Activated CD8-positive, alpha-beta memory T cell treated with anti-CD3 and anti-CD28 coated beads, Interleukin-2, amount 50 U/mL, for 1 hour (primary cell): ENCODE measurements around the gene UQCRC2.
"Not testable (repeated sequence)": the region's sequence is repeated elsewhere in the genome, so short reads cannot be mapped to it uniquely, and the experiment has no call there.

Experiments
- DNase-seq: peaks from one replicate; pipeline ENCODE4 v3.0.0-alpha.2; 2020; ENCODE audit errors: extremely low read depth

The UQCRC2 gene

DNA sequence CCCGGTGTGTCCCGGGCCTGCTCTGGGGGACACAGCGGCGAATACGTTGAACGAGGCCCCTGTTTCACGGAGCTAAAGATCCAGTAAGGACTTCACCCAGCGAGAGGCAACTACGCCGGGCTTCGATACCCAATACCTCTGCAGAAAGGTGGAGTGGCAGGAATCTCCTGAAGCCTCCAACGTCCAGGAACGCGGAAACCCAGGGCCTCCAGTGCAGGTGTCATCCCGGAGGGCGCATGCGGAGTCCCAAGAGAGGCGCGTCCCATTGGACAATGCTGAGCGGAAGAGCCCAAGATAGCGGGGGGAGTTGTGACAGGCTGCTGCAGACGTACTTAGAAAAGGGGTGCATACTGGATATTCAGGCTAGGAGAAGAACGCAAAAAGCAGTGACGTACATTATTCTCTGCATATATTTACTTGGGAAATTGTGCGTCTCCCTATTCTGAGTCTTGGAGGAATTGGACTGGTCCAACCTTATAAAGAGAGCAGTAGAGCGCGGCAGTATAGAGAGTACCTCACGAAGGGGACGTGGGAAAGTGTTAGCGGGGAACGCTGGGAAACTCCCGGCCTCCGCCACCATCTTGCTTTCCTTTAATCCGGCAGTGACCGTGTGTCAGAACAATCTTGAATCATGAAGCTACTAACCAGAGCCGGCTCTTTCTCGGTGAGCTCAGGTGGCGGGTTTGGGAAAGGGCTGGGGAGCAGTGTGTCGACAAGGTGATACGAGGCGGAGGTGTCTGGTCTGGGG, at the start of gene UQCRC2:
Gene UQCRC2 (plus strand): TSS at position 569 of the 748 bp plus-strand sequence. CDS start 63 bp downstream, at position 632.
- peak; percentile 68 for DNase-seq

GRCh38 chr16:21932650-21933049, 20.5 kb upstream of the UQCRC2 start:
- not testable (repeated sequence) for DNase-seq

- not testable (repeated sequence) for DNase-seq
Measured at GRCh38 chr16:21933316-21933715, 19.8 kb upstream of the UQCRC2 start.

DNA sequence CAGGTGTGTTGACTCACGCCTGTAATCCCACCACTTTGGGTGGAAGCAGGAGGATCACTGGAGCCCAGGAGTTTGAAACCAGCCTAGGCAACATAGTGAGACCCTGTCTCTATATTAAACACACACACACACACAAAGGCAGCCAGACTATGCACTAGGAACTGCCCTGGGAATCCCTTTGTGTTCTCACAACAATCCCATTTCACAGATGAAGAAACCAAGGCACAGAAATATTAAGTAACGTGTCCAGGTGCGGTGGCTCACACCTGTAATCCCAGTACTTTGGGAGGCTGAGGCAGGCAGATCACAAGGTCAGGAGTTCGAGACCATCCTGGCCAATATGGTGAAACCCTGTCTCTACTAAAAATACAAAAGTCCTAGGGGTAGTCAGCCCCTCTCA, 19.4 kb upstream of the UQCRC2 start:
- not testable (repeated sequence) for DNase-seq

GRCh38 chr16:21936216-21936615, 16.9 kb upstream of the UQCRC2 start:
- not testable (repeated sequence) for DNase-seq

- DNase-seq, result no peak
Measured at GRCh38 chr16:21937336-21937829, 15.8 kb upstream of the UQCRC2 start.

- DNase-seq, result no peak
Measured at GRCh38 chr16:21940570-21940969, 12.6 kb upstream of the UQCRC2 start.

DNA sequence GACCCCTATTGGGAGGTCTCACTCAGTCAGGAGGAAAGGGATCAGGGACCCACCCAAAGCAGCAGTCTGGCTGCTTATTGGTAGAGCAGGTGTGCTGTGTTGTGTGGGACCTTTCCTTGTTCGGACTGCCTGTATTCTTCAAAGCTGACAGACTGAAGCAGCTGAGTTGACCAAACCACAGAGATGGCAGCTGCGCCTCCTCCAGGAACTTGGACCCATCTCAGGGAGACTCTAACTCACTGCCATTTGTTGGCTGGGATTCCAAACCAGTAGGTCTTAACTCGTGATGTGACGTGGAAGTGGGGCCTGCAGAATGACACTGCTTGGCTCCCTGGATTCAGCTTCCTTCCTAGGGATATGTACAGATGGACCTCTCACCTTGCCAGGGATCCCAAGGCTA, 9.6 kb upstream of the UQCRC2 start:
- no peak for DNase-seq

DNA sequence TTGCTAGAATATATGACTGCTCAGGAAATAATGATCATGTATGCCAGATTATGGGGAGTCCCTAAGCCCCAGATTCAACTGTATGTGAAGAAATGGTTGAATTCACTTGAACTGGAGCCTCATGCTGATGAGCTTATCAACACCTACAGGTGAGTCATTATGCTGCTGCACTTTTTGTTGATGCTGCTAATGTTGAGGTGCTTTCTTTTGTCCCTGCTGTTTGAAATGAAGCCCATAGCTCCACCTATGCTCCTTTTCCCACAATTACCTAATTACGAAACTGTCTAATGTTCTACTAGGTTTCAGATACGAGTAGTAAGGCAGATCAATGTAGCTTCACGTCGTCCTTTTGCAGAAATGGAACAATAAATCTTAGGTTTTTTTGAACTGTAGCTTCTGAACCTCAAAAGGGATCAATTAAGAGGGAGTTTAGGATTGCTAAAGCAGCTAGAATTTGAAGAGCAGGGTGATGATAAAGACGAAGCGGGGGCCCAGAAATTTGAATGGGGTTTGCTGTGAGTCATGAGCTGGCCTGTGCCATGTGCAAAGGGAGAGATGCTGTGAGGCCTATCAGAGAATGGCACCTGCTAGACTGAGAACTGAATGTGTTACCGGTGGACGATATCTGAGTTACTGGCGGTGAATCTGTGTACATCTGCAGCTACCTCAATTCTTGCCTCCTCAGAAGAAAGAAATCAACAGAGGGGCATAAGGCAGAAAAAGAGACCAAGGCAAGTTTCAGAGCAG, 6.1 kb upstream of the UQCRC2 start:
- no peak for DNase-seq

- DNase-seq, result no peak
Measured at GRCh38 chr16:21949713-21950260, 3.4 kb upstream of the UQCRC2 start.

DNA sequence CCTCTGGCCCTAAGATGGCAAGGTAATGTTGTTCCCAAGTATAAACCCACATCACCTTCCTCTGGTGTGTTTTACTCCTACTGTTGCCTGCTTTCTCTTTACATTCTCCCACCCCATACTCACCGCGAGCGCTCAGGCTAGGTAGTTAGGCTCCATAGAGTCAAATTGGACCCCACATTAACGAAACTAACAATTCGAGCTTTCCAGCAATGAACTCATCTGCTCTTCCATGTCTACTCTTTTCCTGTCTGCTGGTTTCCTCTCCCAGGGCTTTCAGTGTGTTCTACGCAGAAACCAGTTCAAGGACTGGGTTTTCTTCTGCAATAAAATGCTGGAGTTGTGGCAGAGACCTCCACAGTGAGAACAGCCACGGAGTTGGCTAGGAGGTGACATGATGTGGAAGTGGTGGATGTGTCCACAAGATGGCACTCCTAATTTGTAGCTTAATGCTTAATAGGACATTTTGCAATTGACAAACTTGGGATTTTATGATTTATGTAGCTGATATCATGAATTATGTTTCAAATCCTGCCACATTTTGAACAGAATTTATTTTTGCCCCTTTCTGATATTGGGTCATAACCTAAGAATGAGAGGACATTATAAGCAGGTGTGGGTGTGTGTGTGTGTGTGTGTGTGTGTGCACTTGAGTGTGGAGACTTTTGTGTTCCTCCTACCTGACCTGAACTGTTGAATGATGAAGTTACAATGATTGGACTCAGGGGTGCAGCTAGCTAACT, 2.2 kb upstream of the UQCRC2 start:
- DNase-seq, result no peak

GRCh38 chr16:21952040-21952792, 945 bp upstream of the UQCRC2 start:
- DNase-seq, result peak; percentile 44

DNA sequence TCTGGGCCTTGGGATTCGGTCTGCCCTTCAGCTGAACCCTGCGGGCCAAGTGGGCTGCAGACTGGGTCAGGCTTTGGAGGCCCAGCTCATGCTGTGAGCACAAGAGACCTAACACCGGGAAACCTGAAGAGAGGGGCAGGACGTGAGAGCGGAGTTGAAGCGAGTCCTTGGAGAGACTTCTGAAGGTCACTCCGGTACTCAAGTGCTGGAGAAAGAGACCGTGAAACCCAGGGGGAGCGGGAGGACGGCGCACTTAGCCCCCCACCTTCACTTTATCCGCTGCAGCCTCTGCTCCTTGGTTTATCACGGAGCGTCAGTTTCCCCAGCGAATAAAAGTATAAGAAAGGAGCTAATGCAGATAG, 361 bp downstream of the UQCRC2 start:
- no peak for DNase-seq

DNA sequence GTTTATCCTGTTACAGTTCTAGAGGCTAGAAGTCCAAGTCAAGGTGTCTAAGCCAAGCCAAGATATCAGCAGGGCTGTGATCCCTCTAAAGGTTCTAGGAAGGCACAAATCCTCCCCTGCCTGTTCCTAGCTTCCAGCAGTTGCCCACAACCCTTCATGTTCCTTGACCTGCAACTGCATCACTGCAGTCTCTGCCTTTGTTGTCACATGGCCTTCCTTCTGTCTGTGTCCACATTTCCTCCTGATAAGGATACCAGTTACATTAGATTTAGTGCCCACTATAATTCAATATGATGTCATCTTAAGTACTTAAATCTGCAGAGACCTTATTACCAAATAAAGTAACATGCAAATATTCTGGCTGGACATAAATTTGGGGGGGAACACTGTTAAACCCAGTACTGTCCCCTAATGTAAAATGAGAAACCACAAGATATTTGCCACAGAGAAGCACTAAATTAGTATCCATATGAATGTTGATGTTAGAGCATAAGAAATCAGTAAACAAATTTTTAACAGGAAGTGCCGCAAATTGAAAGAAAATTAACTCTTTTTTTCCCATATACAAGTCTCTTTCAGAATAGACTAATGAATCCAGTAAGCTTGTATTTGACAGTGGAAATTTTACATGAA, 4.7 kb downstream of the UQCRC2 start:
- DNase-seq, result no peak

GRCh38 chr16:21959050-21959449, 5.9 kb downstream of the UQCRC2 start:
- no peak for DNase-seq

DNA sequence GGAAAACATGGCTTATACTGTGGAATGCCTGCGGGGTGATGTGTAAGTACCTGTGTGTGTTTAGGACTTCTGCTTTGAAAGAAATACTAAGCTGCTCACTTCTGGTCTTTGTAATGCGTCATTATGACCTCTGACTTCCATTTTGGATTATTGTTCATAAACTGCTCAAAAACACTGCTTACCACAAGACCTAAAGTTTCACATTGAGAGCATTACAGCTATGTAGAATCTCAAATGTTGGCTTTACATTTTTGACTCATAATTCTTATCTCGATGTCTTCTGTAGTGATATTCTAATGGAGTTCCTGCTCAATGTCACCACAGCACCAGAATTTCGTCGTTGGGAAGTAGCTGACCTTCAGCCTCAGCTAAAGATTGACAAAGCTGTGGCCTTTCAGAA, 9.3 kb downstream of the UQCRC2 start:
- no peak for DNase-seq

DNA sequence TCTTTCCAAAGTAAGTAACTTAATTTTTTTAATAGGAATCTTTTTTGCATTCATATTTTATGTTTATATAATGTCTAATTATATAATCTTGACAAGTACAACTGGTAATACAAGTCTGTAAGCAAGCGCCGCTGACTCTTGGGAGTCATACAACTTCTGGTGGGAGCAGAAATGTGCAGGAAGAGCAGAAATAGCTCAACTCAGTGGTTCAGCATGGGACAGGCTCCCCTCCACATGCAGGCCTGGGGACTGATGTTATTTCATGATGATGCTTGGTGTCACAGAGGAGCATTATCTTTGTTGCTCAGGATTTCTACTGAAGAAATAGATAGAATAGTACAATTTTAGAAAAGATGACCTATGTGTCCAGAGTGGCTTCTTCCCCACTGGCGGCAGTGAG, 10.7 kb downstream of the UQCRC2 start:
- no peak for DNase-seq

GRCh38 chr16:21964353-21964752, 11.2 kb downstream of the UQCRC2 start:
- DNase-seq, result no peak

GRCh38 chr16:21971856-21972255, 18.7 kb downstream of the UQCRC2 start:
- no peak for DNase-seq

DNA sequence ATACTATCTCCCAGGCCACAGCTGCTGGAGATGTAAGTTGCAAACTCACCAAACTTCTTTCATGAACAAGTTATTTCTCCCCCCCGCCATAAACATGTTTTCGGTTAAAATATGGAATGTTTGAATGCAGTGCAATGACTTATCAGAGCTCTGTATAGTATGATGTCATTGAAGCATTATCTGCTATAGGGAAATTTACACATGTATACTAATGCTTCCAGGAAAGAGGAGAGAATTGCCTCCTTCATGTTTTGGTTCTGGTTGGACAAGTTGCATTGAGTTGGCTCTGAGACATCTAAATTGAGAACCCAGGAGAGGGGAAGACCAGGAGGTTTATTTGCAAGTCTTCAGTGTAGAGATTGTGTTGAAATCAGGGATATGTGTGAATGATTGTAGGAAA, 20.8 kb downstream of the UQCRC2 start:
- DNase-seq, result no peak

DNA sequence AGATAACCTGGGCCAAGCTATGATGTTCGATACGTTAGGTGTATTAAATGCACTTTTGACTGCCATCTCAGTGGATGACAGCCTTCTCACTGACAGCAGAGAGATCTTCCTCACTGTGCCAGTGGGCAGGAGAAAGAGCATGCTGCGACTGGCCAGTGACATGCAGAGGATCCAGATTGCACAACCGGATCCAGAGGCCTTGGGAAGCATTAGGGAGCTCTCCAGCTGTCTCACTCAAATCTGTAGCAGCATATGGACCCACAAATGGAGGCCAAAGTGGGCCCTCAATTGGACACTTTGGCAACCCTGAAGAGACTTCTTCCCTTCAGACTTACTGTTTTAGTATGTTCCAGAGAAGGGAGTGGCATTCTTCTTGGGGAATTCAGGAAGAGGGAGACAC, 26.9 kb downstream of the UQCRC2 start:
- no peak for DNase-seq
